K562 (cell line): ENCODE data around the gene RBFOX1. TPM values are rescaled to one million over a fixed set of nuclear protein-coding genes. Genes with fewer than 3 reads are reported as not detected.

Experiments used
- TAF1 ChIP-seq: IDR thresholded peaks from 2 replicates; pipeline ENCODE4 v1.6.1; 2011; ENCODE audit warnings: mild to moderate bottlenecking, low read length, moderate library complexity; ENCODE audit not compliant: insufficient read depth, control insufficient read depth, severe bottlenecking; ENCODE audit errors: extremely low read depth
- ZKSCAN3 ChIP-seq: fragments of 250-450 bp; sonication (Bioruptor Pico); IDR thresholded peaks from 2 replicates; pipeline ENCODE4 v1.4.0; 2020
- polyA plus RNA-seq, 8 experiments: library from polyadenylated mRNA; depleted of rRNA in 4 of 8; stranded (reverse) in 5 of 8; unstranded in 3 of 8; fragments of >200 nt; fragmentation: Nextera tagmentation in 2 of 8; fragmentation: Illumina TruSeq in 1 of 8; extraction: Ambion mirVana in 2 of 8; extraction: Trizol in 1 of 8; gene quantifications; 2 replicates each; pipeline versions ENCODE4 v1.2.1 to v1.2.3, GENCODE V29; 2011 to 2014; ENCODE audit warnings: inconsistent platforms in 1 of 8, missing spikeins in 1 of 8
- total RNA-seq, 7 experiments: library from RNA; depleted of rRNA in 6 of 7; stranded (reverse); fragments of >200 nt in 6 of 7; fragmentation: Illumina TruSeq in 2 of 7; extraction: Trizol in 2 of 7; gene quantifications; 2 replicates each; pipeline versions ENCODE4 v1.2.1 to v1.2.3, GENCODE V29; 2011 to 2021; ENCODE audit warnings: low replicate concordance in 1 of 7
- TF ChIP-seq, protein P1 (sequence below): fragments of 250-450 bp; sonication (Bioruptor Pico); IDR thresholded peaks from 2 replicates; pipeline ENCODE4 v1.8.0; 2022; ENCODE audit warnings: inconsistent platforms
- TF ChIP-seq, protein P2 (sequence below): fragments of 200-800 bp; sonication (Bioruptor generic); IDR thresholded peaks from 2 replicates; pipeline ENCODE4 v1.6.1; 2016; ENCODE audit warnings: missing genetic modification characterization, missing compliant biosample characterization
- TF ChIP-seq, protein P3 (sequence below): sonication (generic); formaldehyde crosslinking; IDR thresholded peaks from 2 replicates; pipeline ENCODE4 v1.8.0; 2022; ENCODE audit warnings: mild to moderate bottlenecking, missing genetic modification reagents

RBFOX1 gene
- total and polyA plus RNA-seq, 9 of the 15 experiments (the other 6 are each of a cell fraction or from before 2014, with no cell fraction given): 0.03 TPM; not detected in 8

DNA sequence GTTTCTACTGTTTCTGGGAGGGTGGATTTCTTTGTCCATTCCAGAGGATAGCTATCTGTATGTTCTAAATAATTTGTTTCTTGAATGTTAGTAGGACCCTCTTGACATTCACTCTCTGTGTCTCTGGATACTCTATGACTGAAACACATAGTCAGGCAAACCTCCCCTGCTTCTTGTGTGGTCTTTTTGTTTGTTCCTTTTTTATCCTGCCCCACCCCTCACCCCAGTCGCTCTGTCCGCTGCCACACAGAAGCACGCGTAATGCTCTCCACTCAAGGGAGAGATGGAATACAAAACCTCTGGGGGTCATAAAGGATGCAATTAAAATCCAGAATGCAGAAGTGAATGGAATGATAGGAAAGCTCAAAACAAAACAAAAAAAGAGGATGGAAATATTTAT lies 253.1 kb downstream of the RBFOX1 start (continued):
- TF ChIP-seq, protein P1, sequence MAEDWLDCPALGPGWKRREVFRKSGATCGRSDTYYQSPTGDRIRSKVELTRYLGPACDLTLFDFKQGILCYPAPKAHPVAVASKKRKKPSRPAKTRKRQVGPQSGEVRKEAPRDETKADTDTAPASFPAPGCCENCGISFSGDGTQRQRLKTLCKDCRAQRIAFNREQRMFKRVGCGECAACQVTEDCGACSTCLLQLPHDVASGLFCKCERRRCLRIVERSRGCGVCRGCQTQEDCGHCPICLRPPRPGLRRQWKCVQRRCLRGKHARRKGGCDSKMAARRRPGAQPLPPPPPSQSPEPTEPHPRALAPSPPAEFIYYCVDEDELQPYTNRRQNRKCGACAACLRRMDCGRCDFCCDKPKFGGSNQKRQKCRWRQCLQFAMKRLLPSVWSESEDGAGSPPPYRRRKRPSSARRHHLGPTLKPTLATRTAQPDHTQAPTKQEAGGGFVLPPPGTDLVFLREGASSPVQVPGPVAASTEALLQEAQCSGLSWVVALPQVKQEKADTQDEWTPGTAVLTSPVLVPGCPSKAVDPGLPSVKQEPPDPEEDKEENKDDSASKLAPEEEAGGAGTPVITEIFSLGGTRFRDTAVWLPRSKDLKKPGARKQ: no peak
- TF ChIP-seq, protein P2, sequence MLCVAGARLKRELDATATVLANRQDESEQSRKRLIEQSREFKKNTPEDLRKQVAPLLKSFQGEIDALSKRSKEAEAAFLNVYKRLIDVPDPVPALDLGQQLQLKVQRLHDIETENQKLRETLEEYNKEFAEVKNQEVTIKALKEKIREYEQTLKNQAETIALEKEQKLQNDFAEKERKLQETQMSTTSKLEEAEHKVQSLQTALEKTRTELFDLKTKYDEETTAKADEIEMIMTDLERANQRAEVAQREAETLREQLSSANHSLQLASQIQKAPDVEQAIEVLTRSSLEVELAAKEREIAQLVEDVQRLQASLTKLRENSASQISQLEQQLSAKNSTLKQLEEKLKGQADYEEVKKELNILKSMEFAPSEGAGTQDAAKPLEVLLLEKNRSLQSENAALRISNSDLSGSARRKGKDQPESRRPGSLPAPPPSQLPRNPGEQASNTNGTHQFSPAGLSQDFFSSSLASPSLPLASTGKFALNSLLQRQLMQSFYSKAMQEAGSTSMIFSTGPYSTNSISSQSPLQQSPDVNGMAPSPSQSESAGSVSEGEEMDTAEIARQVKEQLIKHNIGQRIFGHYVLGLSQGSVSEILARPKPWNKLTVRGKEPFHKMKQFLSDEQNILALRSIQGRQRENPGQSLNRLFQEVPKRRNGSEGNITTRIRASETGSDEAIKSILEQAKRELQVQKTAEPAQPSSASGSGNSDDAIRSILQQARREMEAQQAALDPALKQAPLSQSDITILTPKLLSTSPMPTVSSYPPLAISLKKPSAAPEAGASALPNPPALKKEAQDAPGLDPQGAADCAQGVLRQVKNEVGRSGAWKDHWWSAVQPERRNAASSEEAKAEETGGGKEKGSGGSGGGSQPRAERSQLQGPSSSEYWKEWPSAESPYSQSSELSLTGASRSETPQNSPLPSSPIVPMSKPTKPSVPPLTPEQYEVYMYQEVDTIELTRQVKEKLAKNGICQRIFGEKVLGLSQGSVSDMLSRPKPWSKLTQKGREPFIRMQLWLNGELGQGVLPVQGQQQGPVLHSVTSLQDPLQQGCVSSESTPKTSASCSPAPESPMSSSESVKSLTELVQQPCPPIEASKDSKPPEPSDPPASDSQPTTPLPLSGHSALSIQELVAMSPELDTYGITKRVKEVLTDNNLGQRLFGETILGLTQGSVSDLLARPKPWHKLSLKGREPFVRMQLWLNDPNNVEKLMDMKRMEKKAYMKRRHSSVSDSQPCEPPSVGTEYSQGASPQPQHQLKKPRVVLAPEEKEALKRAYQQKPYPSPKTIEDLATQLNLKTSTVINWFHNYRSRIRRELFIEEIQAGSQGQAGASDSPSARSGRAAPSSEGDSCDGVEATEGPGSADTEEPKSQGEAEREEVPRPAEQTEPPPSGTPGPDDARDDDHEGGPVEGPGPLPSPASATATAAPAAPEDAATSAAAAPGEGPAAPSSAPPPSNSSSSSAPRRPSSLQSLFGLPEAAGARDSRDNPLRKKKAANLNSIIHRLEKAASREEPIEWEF (CRISPR knock-in tag): no peak
- no peak for TF ChIP-seq TAF1
- TF ChIP-seq ZKSCAN3: no peak
- TF ChIP-seq, protein P3, sequence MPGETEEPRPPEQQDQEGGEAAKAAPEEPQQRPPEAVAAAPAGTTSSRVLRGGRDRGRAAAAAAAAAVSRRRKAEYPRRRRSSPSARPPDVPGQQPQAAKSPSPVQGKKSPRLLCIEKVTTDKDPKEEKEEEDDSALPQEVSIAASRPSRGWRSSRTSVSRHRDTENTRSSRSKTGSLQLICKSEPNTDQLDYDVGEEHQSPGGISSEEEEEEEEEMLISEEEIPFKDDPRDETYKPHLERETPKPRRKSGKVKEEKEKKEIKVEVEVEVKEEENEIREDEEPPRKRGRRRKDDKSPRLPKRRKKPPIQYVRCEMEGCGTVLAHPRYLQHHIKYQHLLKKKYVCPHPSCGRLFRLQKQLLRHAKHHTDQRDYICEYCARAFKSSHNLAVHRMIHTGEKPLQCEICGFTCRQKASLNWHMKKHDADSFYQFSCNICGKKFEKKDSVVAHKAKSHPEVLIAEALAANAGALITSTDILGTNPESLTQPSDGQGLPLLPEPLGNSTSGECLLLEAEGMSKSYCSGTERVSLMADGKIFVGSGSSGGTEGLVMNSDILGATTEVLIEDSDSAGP: no peak
